ENCODE data around the gene AGO1.
"Not testable (repeated sequence)": the region's sequence is repeated elsewhere in the genome, so short reads cannot be mapped to it uniquely, and the experiment has no call there.

AGO1 gene

DNA sequence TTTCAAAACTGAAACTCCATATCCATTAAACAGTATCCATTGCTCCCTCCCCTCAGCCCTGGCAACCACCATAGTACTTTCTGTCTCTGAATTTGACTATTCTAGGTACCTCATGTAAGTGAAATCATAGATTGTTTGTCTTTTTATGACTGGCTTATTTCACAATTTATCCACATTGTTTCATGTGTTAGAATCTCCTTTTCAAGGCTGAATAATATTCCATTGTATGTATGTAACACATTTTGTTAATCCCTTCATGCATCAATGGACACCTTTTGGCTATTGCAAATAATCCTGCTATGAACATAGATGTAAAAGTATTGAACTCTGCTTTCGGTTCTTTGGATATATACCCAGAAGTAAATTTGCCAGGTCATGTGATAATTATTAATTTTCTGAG, 85.4 kb downstream of the AGO1 start:
- in situ Hi-C loops (cut with MboI; ENCODE audit: low sequenced_read_pairs), result no loop called here

DNA sequence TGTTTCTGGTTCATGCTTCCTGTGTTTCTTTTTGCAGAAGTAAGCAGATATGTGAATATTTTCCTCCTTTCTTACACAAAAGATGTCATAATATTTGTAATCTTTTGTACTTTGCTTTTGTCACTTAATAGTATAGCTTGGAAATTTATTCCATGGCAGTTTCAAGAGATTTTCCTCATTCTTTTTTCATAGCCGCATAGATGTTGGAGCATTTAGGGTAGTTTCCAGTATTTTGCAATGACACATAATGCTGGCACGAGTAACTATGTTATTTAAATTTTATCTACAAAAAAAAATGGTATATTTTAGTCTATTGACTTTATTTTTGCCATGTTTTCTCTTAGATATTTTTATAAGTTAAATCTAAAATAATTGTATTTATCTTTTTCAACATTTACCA, 88.6 kb downstream of the AGO1 start:
- in situ Hi-C loops (cut with MboI; ENCODE audit: low sequenced_read_pairs), result no loop called here

- in situ Hi-C loops (cut with MboI; ENCODE audit: low sequenced_read_pairs), result not testable (repeated sequence)
These were observed 89.6 kb downstream of the AGO1 start for GRCh38 chr1:35972631-35973030.

DNA sequence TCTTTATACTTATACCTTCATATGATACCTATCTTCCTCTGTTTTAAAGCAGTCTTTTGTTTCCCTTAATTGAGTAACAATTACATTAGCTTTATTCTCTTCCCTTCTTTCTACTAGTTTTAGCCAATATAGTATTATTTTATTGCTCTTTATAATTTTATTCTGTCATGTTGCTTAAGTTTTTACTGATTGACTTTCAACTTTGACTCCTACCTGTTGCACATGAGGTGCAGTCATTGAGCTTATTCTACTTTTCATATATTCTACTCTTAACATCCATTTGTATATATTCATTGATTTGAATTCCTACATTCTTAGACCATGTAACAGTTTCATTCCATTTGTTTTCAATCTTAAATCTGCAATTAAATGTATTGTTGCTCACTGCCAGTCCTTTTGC, 97.1 kb downstream of the AGO1 start:
- in situ Hi-C loops (cut with MboI; ENCODE audit: low sequenced_read_pairs), result no loop called here
